RPMI7951 (cell line): ENCODE measurements around the gene SCO2. TPM values are rescaled to one million over a fixed set of nuclear protein-coding genes. Genes with fewer than 3 reads are reported as not detected.

Experiments used
- DNase-seq: peaks from one replicate; pipeline ENCODE4 v3.0.0-alpha.2; 2012; ENCODE audit warnings: low read depth
- total RNA-seq: library from RNA; depleted of rRNA; stranded (reverse); fragments of >200 nt; shearing (Covaris generic); gene quantifications from 2 replicates; pipeline ENCODE4 v1.2.3, GENCODE V29; 2014

Gene SCO2
- total RNA-seq, 1 experiment from 2014 or later: 5.0 TPM

GRCh38 chr22:50551160-50551752 lies 25.9 kb upstream of the SCO2 start:
- DNase-seq: no peak

GRCh38 chr22:50550395-50550794 lies 25.0 kb upstream of the SCO2 start:
- DNase-seq: no peak

GRCh38 chr22:50548921-50549790 lies 23.8 kb upstream of the SCO2 start:
- DNase-seq: no peak

- DNase-seq: no peak
These were observed 22.9 kb upstream of the SCO2 start for GRCh38 chr22:50548040-50548920.

GRCh38 chr22:50547263-50547985 lies 22.0 kb upstream of the SCO2 start:
- no peak for DNase-seq

GRCh38 chr22:50546326-50547262 lies 21.2 kb upstream of the SCO2 start:
- DNase-seq: no peak

GRCh38 chr22:50545522-50546325 lies 20.3 kb upstream of the SCO2 start, which contains the start of gene KLHDC7B:
KLHDC7B (plus strand) TSS chr22:50545899; CDS start chr22:50546244, 345 bp downstream.
- DNase-seq: no peak

- DNase-seq: no peak
These were observed 19.4 kb upstream of the SCO2 start for GRCh38 chr22:50544746-50545253.

- peak; percentile 33 for DNase-seq
These were observed 18.8 kb upstream of the SCO2 start for GRCh38 chr22:50544078-50544745.

- peak; percentile 92 for DNase-seq
These were observed 17.1 kb upstream of the SCO2 start for GRCh38 chr22:50542416-50542927.

- peak; percentile 87 for DNase-seq
These were observed 16.2 kb upstream of the SCO2 start for GRCh38 chr22:50541667-50542026.

GRCh38 chr22:50540381-50540780 lies 15.0 kb upstream of the SCO2 start:
- DNase-seq: no peak

- DNase-seq: no peak
These were observed 12.4 kb upstream of the SCO2 start for GRCh38 chr22:50537765-50538164.

- no peak for DNase-seq
These were observed 10.8 kb upstream of the SCO2 start for GRCh38 chr22:50536226-50536625.

- no peak for DNase-seq
These were observed 9.7 kb upstream of the SCO2 start for GRCh38 chr22:50535113-50535512.

- DNase-seq: peak; percentile 83
These were observed 8.7 kb upstream of the SCO2 start for GRCh38 chr22:50533856-50534711.
